CD4-positive, alpha-beta T cell (primary cell): ENCODE measurements around the gene LAIR1. TPM values are rescaled to one million over a fixed set of nuclear protein-coding genes. Genes with fewer than 3 reads are reported as not detected.

ENCODE experiments used
- ATAC-seq: fragments of 200-7000 bp; cut with Tn5 transposase; one replicate; pipeline ENCODE4 v1.10.0; 2022; ENCODE audit warnings: mild to moderate bottlenecking; ENCODE audit not compliant: poor library complexity
- CTCF ChIA-PET: fragments of 350-600 bp; sonication (Branson Sonifier 250); formaldehyde crosslinking; loops from one replicate; lab custom pipeline; 2021; ENCODE audit warnings: antibody characterized with exemption, inconsistent platforms; lab: Charles Lee
- POLR2A ChIA-PET: fragments of 350-600 bp; sonication (Branson Sonifier 250); formaldehyde crosslinking; loops from one replicate; lab custom pipeline; 2021; ENCODE audit warnings: antibody characterized with exemption, inconsistent platforms; lab: Charles Lee
- DNase-seq, 14 experiments: peaks; one replicate each; pipeline ENCODE4 v3.0.0-alpha.2; 2013 to 2020; ENCODE audit warnings: mixed read lengths in 2 of 14
- H3K27ac ChIP-seq, 2 donors: one replicate each; pipeline versions ENCODE4 v1.5.1 to v1.7.0; 2013; ENCODE audit warnings: low read length in 2 of 2, low read depth in 1 of 2, mild to moderate bottlenecking in 1 of 2
- H3K27me3 ChIP-seq, 2 experiments: 1 replicate in 1 of 2; 2 replicates in 1 of 2; pipeline versions ENCODE4 v1.6.1 to v1.7.0; 2013; ENCODE audit warnings: low read length in 2 of 2, control low read depth in 1 of 2, mild to moderate bottlenecking in 1 of 2, moderate library complexity in 1 of 2; ENCODE audit not compliant: insufficient read depth in 2 of 2, control insufficient read depth in 1 of 2
- H3K36me3 ChIP-seq: one replicate; pipeline ENCODE4 v1.6.1; 2013; ENCODE audit warnings: low read length, control low read depth; ENCODE audit not compliant: insufficient read depth
- H3K4me1 ChIP-seq: one replicate; pipeline ENCODE4 v1.6.1; 2013; ENCODE audit warnings: low read length, control low read depth; ENCODE audit not compliant: insufficient read depth
- H3K4me3 ChIP-seq: one replicate; pipeline ENCODE4 v1.5.1; 2013; ENCODE audit warnings: mild to moderate bottlenecking, low read length, moderate library complexity
- H3K9me3 ChIP-seq, 2 experiments: 1 replicate in 1 of 2; 2 replicates in 1 of 2; pipeline versions ENCODE4 v1.6.1 to v1.7.0; 2013; ENCODE audit warnings: low read length in 2 of 2, mild to moderate bottlenecking in 2 of 2, control low read depth in 1 of 2, moderate library complexity in 1 of 2; ENCODE audit not compliant: control insufficient read depth in 1 of 2, insufficient read depth in 1 of 2
- H3K27ac Mint-ChIP-seq: one replicate; pipeline ENCODE4 v1.8.0; 2020; ENCODE audit warnings: mixed read lengths
- H3K27me3 Mint-ChIP-seq: one replicate; pipeline ENCODE4 v1.8.0; 2021; ENCODE audit warnings: mixed read lengths
- H3K36me3 Mint-ChIP-seq: one replicate; pipeline ENCODE4 v1.8.0; 2021; ENCODE audit warnings: low read depth, mixed read lengths
- H3K4me1 Mint-ChIP-seq: one replicate; pipeline ENCODE4 v1.8.0; 2021; ENCODE audit warnings: low read depth, mixed read lengths
- H3K4me3 Mint-ChIP-seq: one replicate; pipeline ENCODE4 v1.8.0; 2020; ENCODE audit warnings: mild to moderate bottlenecking, mixed read lengths
- H3K9me3 Mint-ChIP-seq: one replicate; pipeline ENCODE4 v1.8.0; 2020; ENCODE audit warnings: mixed read lengths
- intact Hi-C, 2 experiments: fragments of 100-400 bp; cut with DNase I in 1 of 2; cut with micrococcal nuclease in 1 of 2; formaldehyde crosslinking; loops; one replicate each; pipeline versions ENCODE4 v1.15.1 to v1.9.0; 2023 to 2025; cut with DNase I, micrococcal nuclease
- total RNA-seq, 174 experiments: library from RNA in 2 of 174; stranded (reverse) in 2 of 174; gene quantifications; one replicate each; pipeline ENCODE4 v1.2.3 and lab custom pipeline; 2021 to 2026
- TF ChIP-seq, protein P1 (sequence below): fragments of 200-600 bp; IDR thresholded peaks from one replicate; pipeline ENCODE4 v1.8.0; 2022; ENCODE audit warnings: antibody characterized with exemption, mild to moderate bottlenecking

Gene LAIR1
- total RNA-seq, 2 experiments from 2014 or later: 12.3 to 14.4 TPM

DNA sequence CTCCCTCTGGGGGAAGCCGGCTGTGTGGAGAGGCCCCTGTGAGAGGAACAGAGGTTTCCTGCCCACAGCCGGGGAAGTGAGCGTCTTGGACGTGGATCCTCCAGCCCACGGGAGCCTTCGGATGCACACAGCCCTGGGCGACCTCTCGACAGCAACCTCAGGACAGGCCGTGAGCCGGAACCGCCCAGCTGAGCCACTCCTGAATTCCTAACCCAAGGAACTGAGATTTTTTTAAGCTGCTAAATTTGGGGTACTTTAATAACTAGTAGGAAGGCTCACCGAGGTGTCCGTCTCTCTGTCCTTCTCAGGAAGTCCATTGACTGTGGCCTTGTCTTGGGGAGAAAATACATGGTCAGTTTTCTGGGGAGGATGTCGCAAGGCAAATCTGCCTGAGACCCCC lies 9.1 kb downstream of the LAIR1 start:
- intact Hi-C loops: loop anchor here in 1 of 2 experiments (2.0 kb wide), 2 partner anchors 29 to 33 kb away; no protein-coding TSS in a partner anchor
- Histone ChIP-seq H3K4me3 (no peak overlapping the region), H3K27ac (no peak overlapping the region), H3K9me3 (no peaks in the 10 kb centered on the region), H3K4me1 (peaks cover 10% of the 10 kb centered on the region), H3K27me3 (no peaks in the 10 kb centered on the region), H3K36me3 (peaks cover 37% of the 10 kb centered on the region)
- no peak overlapping the region for H3K4me3 Mint-ChIP-seq
- H3K27me3 Mint-ChIP-seq: no peaks in the 10 kb centered on the region
- peaks cover 5% of the 10 kb centered on the region for H3K36me3 Mint-ChIP-seq
- no peak for ATAC-seq
- ChIA-PET POLR2A (no interaction called here), CTCF (no interaction called here)
- TF ChIP-seq, protein P1, sequence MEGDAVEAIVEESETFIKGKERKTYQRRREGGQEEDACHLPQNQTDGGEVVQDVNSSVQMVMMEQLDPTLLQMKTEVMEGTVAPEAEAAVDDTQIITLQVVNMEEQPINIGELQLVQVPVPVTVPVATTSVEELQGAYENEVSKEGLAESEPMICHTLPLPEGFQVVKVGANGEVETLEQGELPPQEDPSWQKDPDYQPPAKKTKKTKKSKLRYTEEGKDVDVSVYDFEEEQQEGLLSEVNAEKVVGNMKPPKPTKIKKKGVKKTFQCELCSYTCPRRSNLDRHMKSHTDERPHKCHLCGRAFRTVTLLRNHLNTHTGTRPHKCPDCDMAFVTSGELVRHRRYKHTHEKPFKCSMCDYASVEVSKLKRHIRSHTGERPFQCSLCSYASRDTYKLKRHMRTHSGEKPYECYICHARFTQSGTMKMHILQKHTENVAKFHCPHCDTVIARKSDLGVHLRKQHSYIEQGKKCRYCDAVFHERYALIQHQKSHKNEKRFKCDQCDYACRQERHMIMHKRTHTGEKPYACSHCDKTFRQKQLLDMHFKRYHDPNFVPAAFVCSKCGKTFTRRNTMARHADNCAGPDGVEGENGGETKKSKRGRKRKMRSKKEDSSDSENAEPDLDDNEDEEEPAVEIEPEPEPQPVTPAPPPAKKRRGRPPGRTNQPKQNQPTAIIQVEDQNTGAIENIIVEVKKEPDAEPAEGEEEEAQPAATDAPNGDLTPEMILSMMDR: no peak
- peaks cover 8% of the 10 kb centered on the region for H3K4me1 Mint-ChIP-seq
- no peak overlapping the region for H3K27ac Mint-ChIP-seq
- H3K9me3 Mint-ChIP-seq: no peaks in the 10 kb centered on the region
- peak in 1 of 14 experiments; percentile 13 for DNase-seq

DNA sequence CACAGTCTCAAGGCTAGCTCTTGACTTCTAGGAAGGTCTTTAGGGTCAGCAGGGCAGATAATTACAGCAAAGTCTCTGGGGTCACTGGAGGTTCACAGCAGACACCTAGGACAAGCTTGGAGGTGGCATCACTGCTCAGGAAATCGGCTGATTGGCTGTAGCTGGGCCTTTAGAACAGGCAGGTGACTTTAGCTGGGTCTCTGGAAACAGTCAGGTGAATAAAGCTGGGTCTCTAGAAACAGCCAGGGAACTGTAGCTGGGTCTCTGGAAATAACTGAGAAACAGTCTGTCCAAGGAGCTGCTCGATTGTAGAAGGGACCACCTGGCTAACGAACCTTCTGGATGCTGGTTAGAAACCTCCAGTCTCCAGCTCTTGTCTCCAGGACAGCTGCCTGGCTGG lies 10.0 kb downstream of the LAIR1 start:
- intact Hi-C loops: loop anchor here in 1 of 2 experiments (2.0 kb wide), 1 partner anchor 28 kb away; no protein-coding TSS in a partner anchor

DNA sequence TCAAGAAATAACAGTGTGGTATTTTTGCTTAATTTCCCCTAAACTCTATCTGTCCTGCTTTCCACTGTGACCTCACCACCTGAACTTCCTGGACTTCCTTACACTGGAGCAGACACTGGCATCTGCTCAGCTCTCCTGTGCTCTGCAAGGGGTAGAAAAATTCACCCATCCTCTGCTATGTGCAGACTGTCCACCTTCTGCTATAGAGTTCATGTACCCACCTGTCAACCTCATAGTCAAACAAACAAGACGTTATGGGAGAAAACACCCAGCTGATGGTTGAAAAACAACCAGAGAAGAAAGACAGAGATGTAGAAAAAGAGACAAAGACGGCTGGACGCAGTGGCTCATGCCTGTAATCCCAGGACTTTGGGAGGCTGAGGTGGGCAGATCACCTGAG lies 12.2 kb downstream of the LAIR1 start:
- peaks cover 3% of the 10 kb centered on the region for H3K4me1 Mint-ChIP-seq
- H3K27me3 ChIP-seq: no peaks in the 10 kb centered on the region
- ChIA-PET CTCF (interaction anchor here (1.8 kb wide), 1 partner anchor 38 kb away, joined by 4 read pairs; no protein-coding TSS in a partner anchor), POLR2A (no interaction called here)
- DNase-seq: no peak
- H3K27me3 Mint-ChIP-seq: peaks cover 3% of the 10 kb centered on the region
- H3K27ac ChIP-seq: no peak overlapping the region
- peaks cover 32% of the 10 kb centered on the region for H3K36me3 ChIP-seq
- ATAC-seq: no peak
- H3K4me3 ChIP-seq: no peak overlapping the region
- no peaks in the 10 kb centered on the region for H3K4me1 ChIP-seq
- no peaks in the 10 kb centered on the region for H3K9me3 Mint-ChIP-seq
- no peak overlapping the region for H3K4me3 Mint-ChIP-seq
- H3K27ac Mint-ChIP-seq: no peak overlapping the region
- H3K9me3 ChIP-seq: no peaks in the 10 kb centered on the region
- TF ChIP-seq, protein P1: no peak
- peaks cover 5% of the 10 kb centered on the region for H3K36me3 Mint-ChIP-seq
- intact Hi-C loops: no loop called here

More for the DNA sequence above, 10.0 kb downstream of the LAIR1 start:
- H3K9me3 ChIP-seq: no peaks in the 10 kb centered on the region
- no peaks in the 10 kb centered on the region for H3K27me3 Mint-ChIP-seq
- peaks cover 3% of the 10 kb centered on the region for H3K4me1 ChIP-seq
- peaks cover 3% of the 10 kb centered on the region for H3K4me1 Mint-ChIP-seq
- no peaks in the 10 kb centered on the region for H3K9me3 Mint-ChIP-seq
- no peak overlapping the region for H3K4me3 ChIP-seq
- H3K27ac Mint-ChIP-seq: no peak overlapping the region
- peaks cover 32% of the 10 kb centered on the region for H3K36me3 ChIP-seq
- ChIA-PET POLR2A (interaction anchor here (0.9 to 1.1 kb wide), 2 partner anchors 23 to 34 kb away, joined by 4 to 5 read pairs; no protein-coding TSS in a partner anchor), CTCF (no interaction called here)
- TF ChIP-seq, protein P1: no peak
- peak overlapping the region in 1 of 2 donors; percentile 5 for H3K27ac ChIP-seq
- no peaks in the 10 kb centered on the region for H3K27me3 ChIP-seq
- no peak overlapping the region for H3K4me3 Mint-ChIP-seq
- DNase-seq (no peak), ATAC-seq (no peak)
- peaks cover 5% of the 10 kb centered on the region for H3K36me3 Mint-ChIP-seq
